ENCODE data around the gene RAB11FIP4. TPM values are rescaled to one million over a fixed set of nuclear protein-coding genes. Genes with fewer than 3 reads are reported as not detected.

The RAB11FIP4 gene
- total and polyA plus RNA-seq, 2 donors (not counting 1 experiment from before 2014, with no cell fraction given): 17.0 to 70.5 TPM

DNA sequence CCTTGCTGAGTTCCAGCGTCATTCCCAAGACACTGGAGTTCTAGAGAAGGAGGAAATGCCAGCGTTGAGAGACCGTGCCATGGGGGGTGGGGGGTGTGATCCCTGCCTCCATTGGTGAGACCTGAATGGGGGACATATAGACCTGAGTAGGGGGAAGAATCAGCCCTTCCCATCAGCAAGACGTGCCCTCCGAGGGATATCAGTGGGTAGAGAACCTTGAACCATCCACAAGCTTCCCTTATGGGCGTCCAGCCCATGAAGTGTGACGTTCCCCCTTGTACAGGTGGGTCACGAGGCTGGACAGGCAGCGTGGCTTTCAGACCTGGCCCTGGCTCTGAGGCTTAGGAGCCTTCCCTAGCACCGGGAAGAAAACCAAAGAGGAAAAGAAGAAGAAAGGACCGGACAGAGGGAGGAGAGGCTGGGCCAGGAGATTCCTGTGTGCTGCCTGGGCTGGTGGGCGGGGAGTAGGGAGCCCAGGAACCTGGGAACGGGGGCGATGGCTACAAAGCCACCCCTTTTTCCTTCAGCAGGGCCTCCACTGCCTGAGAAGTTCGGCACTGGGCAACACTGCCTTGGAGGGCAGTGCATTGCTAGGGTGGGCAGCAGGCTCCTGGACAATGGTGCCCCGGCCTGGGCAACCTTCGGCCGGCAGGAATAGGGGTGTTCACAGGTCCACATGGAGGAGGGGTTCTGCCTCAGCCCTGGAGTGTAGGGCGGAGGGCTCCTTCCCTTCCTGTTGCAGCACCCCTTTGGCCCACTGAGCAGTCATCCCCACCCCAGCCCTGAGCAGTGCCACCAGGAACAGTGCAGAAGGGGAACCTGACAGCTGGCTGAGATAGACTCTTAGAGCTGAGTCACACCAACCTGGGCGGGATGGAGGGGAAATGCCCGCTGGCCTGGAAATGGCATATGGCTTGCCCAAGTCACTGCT, 7.2 kb downstream of the RAB11FIP4 start:
- Histone ChIP-seq H3K4me1 (ENCODE audit: control insufficient read depth in 2 of 2, insufficient read depth in 2 of 2, low read length in 2 of 2) (no peaks in the 10 kb centered on the region), H3K4me2 (replicated peaks; ENCODE audit: low read depth, low read length, poor library complexity, severe bottlenecking) (no peak overlapping the region), H3K9ac (ENCODE audit: low read length) (no peak overlapping the region), H3K36me3 (replicated peaks in 1 of 2; ENCODE audit: control extremely low read depth in 1 of 2, control insufficient read depth in 1 of 2, extremely low read depth in 1 of 2, insufficient read depth in 2 of 2, low read length in 1 of 2) (no peaks in the 10 kb centered on the region), H3K4me3 (ENCODE audit: control extremely low read depth in 1 of 5, extremely low read depth in 1 of 5, insufficient read depth in 1 of 5, low read depth in 2 of 5, low read length in 4 of 5) (no peak overlapping the region), H2AFZ (ENCODE audit: insufficient read depth, low read depth, low read length, poor library complexity, severe bottlenecking) (no peak overlapping the region), H3K9me3 (ENCODE audit: control extremely low read depth in 1 of 3, control insufficient read depth in 2 of 3, insufficient read depth in 1 of 3, low read length in 2 of 3) (no peaks in the 10 kb centered on the region), H3K79me2 (ENCODE audit: control insufficient read depth, insufficient read depth, low read length) (no peaks in the 10 kb centered on the region), H3K27ac (ENCODE audit: low read length in 2 of 2) (no peak overlapping the region), H4K20me1 (ENCODE audit: control insufficient read depth, insufficient read depth, low read length, poor library complexity, severe bottlenecking) (no peaks in the 10 kb centered on the region), H3K27me3 (replicated peaks in 1 of 4; ENCODE audit: control extremely low read depth in 1 of 4, control insufficient read depth in 3 of 4, insufficient read depth in 4 of 4, low read length in 3 of 4) (peaks cover 0 to 7% (median 4%) of the 10 kb centered on the region in 4 experiments)
- no peak for DNase-seq
- no peaks in the 10 kb centered on the region for H3K9me3 Mint-ChIP-seq (ENCODE audit: insufficient read depth)
- WGBS (ENCODE audit: insufficient coverage): 78% methylated on average over 17 of the region's 21 CpGs
- no peak for ATAC-seq (ENCODE audit: low read depth)
- CTCF ChIA-PET: interaction anchor here (0.7 kb wide), 1 partner anchor 1913 kb away, joined by 3 read pairs; no protein-coding TSS in a partner anchor
- intact Hi-C loops (cut with micrococcal nuclease): no loop called here
- no peak overlapping the region for H3K4me3 Mint-ChIP-seq
- no peaks in the 10 kb centered on the region for H3K4me1 Mint-ChIP-seq
- TF ChIP-seq, protein P1, sequence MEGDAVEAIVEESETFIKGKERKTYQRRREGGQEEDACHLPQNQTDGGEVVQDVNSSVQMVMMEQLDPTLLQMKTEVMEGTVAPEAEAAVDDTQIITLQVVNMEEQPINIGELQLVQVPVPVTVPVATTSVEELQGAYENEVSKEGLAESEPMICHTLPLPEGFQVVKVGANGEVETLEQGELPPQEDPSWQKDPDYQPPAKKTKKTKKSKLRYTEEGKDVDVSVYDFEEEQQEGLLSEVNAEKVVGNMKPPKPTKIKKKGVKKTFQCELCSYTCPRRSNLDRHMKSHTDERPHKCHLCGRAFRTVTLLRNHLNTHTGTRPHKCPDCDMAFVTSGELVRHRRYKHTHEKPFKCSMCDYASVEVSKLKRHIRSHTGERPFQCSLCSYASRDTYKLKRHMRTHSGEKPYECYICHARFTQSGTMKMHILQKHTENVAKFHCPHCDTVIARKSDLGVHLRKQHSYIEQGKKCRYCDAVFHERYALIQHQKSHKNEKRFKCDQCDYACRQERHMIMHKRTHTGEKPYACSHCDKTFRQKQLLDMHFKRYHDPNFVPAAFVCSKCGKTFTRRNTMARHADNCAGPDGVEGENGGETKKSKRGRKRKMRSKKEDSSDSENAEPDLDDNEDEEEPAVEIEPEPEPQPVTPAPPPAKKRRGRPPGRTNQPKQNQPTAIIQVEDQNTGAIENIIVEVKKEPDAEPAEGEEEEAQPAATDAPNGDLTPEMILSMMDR (IDR thresholded peaks at IDR 0.05): no peak
- no peak for TF ChIP-seq EZH2 (IDR thresholded peaks at IDR 0.05; ENCODE audit: borderline replicate concordance, insufficient read depth, low read depth, low read length, poor library complexity, severe bottlenecking)
- POLR2A ChIA-PET: no interaction called here
- peaks cover 46% of the 10 kb centered on the region for H3K27me3 Mint-ChIP-seq
- no peak overlapping the region for H3K27ac Mint-ChIP-seq

DNA sequence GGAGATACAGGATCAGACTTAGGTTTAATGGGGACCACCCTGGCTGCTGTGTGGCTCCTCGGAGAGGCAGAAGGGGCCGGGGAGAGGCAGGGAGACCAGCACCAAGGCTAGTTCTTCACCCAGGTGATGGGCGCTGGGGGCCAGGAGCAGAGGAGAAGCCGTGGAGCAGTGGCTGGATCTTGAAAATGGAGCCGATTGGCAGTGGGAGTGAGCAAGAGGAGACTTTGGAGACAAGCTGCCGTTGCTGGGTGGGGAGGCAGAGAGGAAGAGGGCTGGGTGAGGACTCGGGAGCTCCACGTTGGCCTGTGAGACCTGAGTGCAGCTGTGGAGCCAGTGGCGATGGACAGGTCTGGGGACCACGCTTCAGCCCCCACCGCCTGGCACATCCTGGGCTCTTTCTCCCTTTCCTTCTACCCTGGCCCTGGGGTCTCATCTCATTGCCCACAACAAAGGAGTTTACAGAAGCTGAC, 9.0 kb downstream of the RAB11FIP4 start:
- TF ChIP-seq, protein P1 (IDR thresholded peaks at IDR 0.05): no peak
- no peak for TF ChIP-seq EZH2 (IDR thresholded peaks at IDR 0.05; ENCODE audit: borderline replicate concordance, insufficient read depth, low read depth, low read length, poor library complexity, severe bottlenecking)
- Mint-ChIP-seq H3K27me3 (peaks cover 30% of the 10 kb centered on the region), H3K4me1 (no peaks in the 10 kb centered on the region), H3K4me3 (no peak overlapping the region), H3K27ac (no peak overlapping the region), H3K9me3 (ENCODE audit: insufficient read depth) (no peaks in the 10 kb centered on the region)
- Histone ChIP-seq H3K27ac (ENCODE audit: low read length in 2 of 2) (no peak overlapping the region), H2AFZ (ENCODE audit: insufficient read depth, low read depth, low read length, poor library complexity, severe bottlenecking) (no peak overlapping the region), H3K4me3 (ENCODE audit: control extremely low read depth in 1 of 5, extremely low read depth in 1 of 5, insufficient read depth in 1 of 5, low read depth in 2 of 5, low read length in 4 of 5) (no peak overlapping the region), H4K20me1 (ENCODE audit: control insufficient read depth, insufficient read depth, low read length, poor library complexity, severe bottlenecking) (no peaks in the 10 kb centered on the region), H3K9me3 (ENCODE audit: control extremely low read depth in 1 of 3, control insufficient read depth in 2 of 3, insufficient read depth in 1 of 3, low read length in 2 of 3) (no peaks in the 10 kb centered on the region), H3K4me1 (ENCODE audit: control insufficient read depth in 2 of 2, insufficient read depth in 2 of 2, low read length in 2 of 2) (no peaks in the 10 kb centered on the region), H3K4me2 (replicated peaks; ENCODE audit: low read depth, low read length, poor library complexity, severe bottlenecking) (no peak overlapping the region), H3K9ac (ENCODE audit: low read length) (no peak overlapping the region), H3K79me2 (ENCODE audit: control insufficient read depth, insufficient read depth, low read length) (no peaks in the 10 kb centered on the region), H3K27me3 (replicated peaks in 1 of 4; ENCODE audit: control extremely low read depth in 1 of 4, control insufficient read depth in 3 of 4, insufficient read depth in 4 of 4, low read length in 3 of 4) (peaks cover 0 to 2% (median 0%) of the 10 kb centered on the region in 4 experiments), H3K36me3 (replicated peaks in 1 of 2; ENCODE audit: control extremely low read depth in 1 of 2, control insufficient read depth in 1 of 2, extremely low read depth in 1 of 2, insufficient read depth in 2 of 2, low read length in 1 of 2) (no peaks in the 10 kb centered on the region)
- 82% methylated on average over 9 of the region's 11 CpGs for WGBS (ENCODE audit: insufficient coverage)
- ChIA-PET CTCF (interaction anchor here (2.7 kb wide), 1 partner anchor 11 kb away, joined by 7 read pairs; no protein-coding TSS in a partner anchor), POLR2A (no interaction called here)
- intact Hi-C loops (cut with micrococcal nuclease): no loop called here
- DNase-seq (no peak), ATAC-seq (ENCODE audit: low read depth) (no peak)
